Right atrium auricular region (tissue), 2 donors: ENCODE measurements around the gene RAI1. TPM values are rescaled to one million over a fixed set of nuclear protein-coding genes. Genes with fewer than 3 reads are reported as not detected.
A peak's percentile ranks its signal among the peaks of the same experiment; 100 is the strongest.

Source experiments
- DNase-seq: peaks from one replicate; pipeline ENCODE4 v3.0.0-alpha.2; 2019; ENCODE audit warnings: low spot score
- H3K27ac ChIP-seq, 2 donors: fragments of 200-600 bp; sonication (generic); 1 replicate in 1 of 2; 2 replicates in 1 of 2; pipeline ENCODE4 v1.5.1; 2016 to 2019
- H3K27me3 ChIP-seq, 2 donors: fragments of 200-600 bp; sonication (generic); one replicate each; pipeline versions ENCODE4 v1.5.1 to v1.6.0; 2017 to 2019
- H3K36me3 ChIP-seq: fragments of 200-600 bp; sonication (generic); one replicate; pipeline ENCODE4 v1.5.1; 2016
- H3K4me1 ChIP-seq, 2 donors: fragments of 200-600 bp; sonication (generic); one replicate each; pipeline versions ENCODE4 v1.5.1 to v1.6.0; 2017 to 2019
- H3K4me3 ChIP-seq, 2 donors: fragments of 200-600 bp; sonication (generic); 1 replicate in 1 of 2; 2 replicates in 1 of 2; pipeline ENCODE4 v1.5.1; 2017 to 2019; ENCODE audit warnings: mild to moderate bottlenecking in 1 of 2, moderate library complexity in 1 of 2
- H3K9me3 ChIP-seq, 2 donors: fragments of 200-600 bp; sonication (generic); one replicate each; pipeline ENCODE4 v1.5.1; 2019
- total RNA-seq, 2 donors: library from RNA; depleted of rRNA; stranded (reverse); fragments of >200 nt; gene quantifications; one replicate each; pipeline ENCODE4 v1.1.0, GENCODE V29; 2016
- TF ChIP-seq, protein P1 (sequence below), 2 donors: fragments of 200-600 bp; sonication (generic); IDR thresholded peaks; one replicate each; pipeline ENCODE4 v1.5.1; 2019; ENCODE audit warnings: antibody characterized with exemption in 2 of 2

RAI1 gene
- total RNA-seq, 2 donors from 2014 or later: 23.8 to 24.9 TPM

DNA sequence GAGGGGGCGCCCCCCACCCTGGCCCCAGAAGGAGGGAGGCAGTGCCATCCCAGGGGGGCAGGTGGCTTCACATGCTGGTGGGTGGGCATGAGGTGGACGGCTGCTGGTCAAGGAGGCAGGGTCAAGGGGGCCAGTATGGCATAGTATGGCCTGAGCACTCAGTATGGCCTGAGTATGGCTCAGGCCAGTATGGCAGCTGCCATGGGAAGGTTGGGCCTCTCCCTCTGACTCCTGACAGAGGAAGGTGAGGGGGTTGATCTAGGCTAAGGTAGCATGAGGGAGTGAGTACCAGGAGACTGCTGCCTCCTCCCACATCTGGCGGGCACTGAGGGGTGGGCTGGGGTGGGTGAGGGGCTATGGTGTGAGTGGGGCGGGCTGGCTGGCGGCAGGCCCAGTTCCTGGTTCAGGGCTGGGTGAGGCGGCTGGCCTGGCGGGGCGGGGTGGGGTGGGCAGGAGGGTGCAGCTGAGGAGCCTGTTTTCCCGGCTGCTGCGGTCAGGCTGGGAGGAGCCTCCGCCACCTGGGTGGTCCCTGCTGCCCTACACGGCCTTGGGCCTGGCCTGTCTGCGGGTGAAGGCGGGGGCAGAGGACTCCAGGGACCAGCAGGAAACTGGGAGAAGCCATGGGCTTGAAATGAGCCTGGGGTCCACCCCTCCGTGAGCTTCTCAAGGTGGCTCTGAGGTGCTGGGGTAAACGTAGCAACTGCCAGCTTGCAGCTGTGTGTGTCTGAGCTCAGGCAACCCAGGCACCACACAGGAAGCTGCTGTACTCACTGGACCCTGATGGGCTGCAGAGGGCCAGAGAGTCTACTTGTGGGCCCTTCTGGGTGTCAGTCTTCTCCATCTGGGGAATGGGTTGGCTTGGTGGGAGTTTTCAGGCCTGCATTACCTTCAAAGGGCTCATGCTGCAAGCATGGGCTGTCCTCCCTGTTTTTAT, 57.0 kb downstream of the RAI1 start:
- peaks cover 0 to 87% of the 10 kb centered on the region in 2 donors for H3K4me1 ChIP-seq
- H3K27ac ChIP-seq: peak overlapping the region; percentile 61 to 76
- DNase-seq: no peak
- TF ChIP-seq, protein P1, sequence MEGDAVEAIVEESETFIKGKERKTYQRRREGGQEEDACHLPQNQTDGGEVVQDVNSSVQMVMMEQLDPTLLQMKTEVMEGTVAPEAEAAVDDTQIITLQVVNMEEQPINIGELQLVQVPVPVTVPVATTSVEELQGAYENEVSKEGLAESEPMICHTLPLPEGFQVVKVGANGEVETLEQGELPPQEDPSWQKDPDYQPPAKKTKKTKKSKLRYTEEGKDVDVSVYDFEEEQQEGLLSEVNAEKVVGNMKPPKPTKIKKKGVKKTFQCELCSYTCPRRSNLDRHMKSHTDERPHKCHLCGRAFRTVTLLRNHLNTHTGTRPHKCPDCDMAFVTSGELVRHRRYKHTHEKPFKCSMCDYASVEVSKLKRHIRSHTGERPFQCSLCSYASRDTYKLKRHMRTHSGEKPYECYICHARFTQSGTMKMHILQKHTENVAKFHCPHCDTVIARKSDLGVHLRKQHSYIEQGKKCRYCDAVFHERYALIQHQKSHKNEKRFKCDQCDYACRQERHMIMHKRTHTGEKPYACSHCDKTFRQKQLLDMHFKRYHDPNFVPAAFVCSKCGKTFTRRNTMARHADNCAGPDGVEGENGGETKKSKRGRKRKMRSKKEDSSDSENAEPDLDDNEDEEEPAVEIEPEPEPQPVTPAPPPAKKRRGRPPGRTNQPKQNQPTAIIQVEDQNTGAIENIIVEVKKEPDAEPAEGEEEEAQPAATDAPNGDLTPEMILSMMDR (IDR thresholded peaks at IDR 0.05): no peak
- H3K4me3 ChIP-seq: no peak overlapping the region
- H3K36me3 ChIP-seq: no peaks in the 10 kb centered on the region
- H3K27me3 ChIP-seq: no peaks in the 10 kb centered on the region
- H3K9me3 ChIP-seq: no peaks in the 10 kb centered on the region

DNA sequence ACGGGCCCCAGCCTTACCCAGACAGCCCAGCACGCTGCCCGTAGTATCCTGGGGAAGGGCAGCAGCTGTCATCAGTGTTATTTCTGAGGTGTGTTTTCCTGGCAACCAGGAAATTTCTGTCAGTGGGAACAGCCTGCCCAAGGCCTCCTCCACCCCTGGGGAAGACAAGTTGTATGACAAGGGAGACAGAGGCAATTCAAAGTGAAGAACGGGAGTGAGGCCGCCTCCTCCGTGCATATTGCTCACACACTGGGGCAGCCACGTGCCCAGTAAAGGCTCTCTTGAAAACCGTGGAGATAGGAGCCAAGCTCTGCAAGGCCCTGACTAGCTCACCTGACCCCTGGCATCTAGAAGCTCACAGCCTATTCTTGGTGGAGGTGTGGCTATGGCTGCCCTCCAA, 57.6 kb downstream of the RAI1 start:
- TF ChIP-seq, protein P1 (IDR thresholded peaks at IDR 0.05): no peak

DNA sequence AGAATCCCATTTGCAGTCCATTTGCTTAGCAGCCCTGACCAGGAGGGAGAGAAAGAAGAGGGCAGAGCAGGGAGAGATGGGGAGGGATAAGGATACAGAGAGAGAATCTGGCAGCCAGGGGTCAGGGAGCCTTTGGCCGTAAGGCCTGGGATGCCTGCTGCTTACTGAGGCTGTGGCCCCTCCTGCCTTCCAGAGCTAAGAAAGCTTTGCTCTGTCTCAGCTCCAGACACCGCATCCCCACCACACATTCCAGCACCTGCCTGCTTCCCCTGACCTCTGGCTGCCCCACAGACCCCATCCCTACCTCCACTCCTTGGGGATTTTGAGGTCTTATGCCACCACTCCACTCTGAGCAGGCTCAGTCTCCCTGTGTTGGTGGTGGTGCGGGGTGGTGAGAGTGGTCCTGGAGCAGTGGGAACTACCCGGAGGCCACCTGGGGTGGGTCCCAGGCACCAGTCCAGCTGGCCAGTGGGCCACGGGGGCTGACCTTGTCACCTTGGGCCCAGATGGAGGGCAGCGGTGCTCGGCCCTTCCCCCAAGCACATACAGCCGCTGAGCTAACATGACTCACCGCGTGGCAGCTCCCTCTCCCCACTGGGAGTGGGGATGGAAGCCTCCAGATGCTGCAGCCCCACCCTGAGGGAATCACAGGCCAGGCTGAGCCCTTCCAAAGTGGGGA, 58.3 kb downstream of the RAI1 start:
- no peaks in the 10 kb centered on the region for H3K27me3 ChIP-seq
- H3K4me1 ChIP-seq: peaks cover 0 to 75% of the 10 kb centered on the region in 2 donors
- no peaks in the 10 kb centered on the region for H3K36me3 ChIP-seq
- H3K4me3 ChIP-seq: no peak overlapping the region
- TF ChIP-seq, protein P1 (IDR thresholded peaks at IDR 0.05): no peak
- H3K27ac ChIP-seq: peak overlapping the region; percentile 61 to 76
- no peaks in the 10 kb centered on the region for H3K9me3 ChIP-seq
- DNase-seq: no peak

More for the DNA sequence above, 57.6 kb downstream of the RAI1 start:
- H3K27me3 ChIP-seq: no peaks in the 10 kb centered on the region
- no peak overlapping the region for H3K4me3 ChIP-seq
- H3K36me3 ChIP-seq: no peaks in the 10 kb centered on the region
- H3K27ac ChIP-seq: peak overlapping the region; percentile 61 to 76
- DNase-seq: no peak
- H3K9me3 ChIP-seq: no peaks in the 10 kb centered on the region
- H3K4me1 ChIP-seq: peaks cover 0 to 80% of the 10 kb centered on the region in 2 donors

DNA sequence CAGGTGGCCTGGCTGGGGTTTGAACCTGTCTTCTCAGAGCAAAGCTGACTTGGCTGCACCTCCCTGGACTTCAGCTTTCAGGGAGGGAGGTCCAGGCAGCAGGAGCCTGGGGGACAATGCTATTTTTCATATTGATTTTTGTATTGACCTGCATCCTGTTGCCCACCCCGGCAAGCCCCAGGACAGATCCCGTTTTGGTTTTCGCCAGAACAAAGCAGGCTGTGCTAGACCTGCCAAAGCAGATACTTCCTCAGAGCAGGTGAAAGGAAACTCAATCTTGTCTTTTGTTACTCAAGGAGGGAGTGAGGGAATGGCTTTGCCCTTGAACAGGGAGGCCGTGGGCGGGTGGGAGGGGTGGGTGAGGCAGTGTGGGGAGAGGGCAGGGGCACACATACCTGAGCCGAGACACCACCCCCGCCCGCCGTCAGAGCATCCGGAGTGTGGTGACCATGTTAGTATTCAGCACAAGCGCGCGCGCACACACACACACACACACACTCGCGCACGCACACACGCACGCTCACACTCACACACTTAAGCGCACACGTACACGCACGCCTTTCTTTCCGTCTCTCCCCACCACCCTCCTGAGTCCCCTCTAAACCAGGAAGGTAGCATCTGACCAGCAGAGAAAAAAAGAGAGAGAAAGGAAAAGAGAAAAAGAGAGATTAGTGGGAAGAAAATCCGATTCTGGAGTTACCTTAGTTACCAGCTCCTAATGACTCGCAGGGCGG, 59.5 kb downstream of the RAI1 start:
- TF ChIP-seq, protein P1 (IDR thresholded peaks at IDR 0.05): no peak
- Histone ChIP-seq H3K4me1 (peaks cover 0 to 80% of the 10 kb centered on the region in 2 donors), H3K36me3 (no peaks in the 10 kb centered on the region), H3K27ac (peak overlapping the region in 1 of 2 donors; percentile 76), H3K27me3 (no peaks in the 10 kb centered on the region), H3K9me3 (no peaks in the 10 kb centered on the region), H3K4me3 (no peak overlapping the region)
- no peak for DNase-seq

DNA sequence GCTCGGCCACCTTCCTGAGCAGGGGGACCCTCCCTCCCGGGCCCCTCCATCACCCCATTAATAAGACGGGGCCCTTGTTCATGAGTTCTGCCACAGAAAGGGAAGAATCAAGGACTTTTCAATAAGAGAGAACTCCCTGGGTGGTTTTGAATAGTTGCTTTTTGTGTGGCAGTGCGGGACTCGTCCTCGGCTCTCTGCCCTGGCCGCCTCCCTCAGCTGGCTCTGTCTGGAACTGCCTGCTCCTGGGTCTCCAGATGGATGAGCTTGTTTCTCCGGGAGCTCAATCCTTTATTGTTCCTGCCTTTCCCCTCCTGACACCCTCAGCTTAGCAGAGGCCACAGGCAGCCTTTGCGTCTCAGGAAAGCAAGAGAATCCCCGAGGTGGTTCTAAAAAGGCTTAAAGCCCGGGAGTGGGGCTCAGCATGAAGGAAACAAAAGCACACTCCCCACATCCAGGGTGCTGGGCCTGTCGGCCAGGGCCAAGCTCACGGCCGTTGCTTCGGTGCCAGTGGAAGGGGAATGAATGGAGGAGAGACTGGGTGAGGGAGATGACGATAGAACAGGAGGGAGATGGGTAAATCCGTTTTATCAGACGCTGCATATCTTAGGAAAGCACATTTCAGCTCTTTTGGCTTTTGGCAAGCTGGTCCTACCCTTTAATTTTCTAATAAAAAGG, 60.2 kb downstream of the RAI1 start:
- Histone ChIP-seq H3K27ac (peak overlapping the region in 1 of 2 donors; percentile 76), H3K36me3 (no peaks in the 10 kb centered on the region), H3K4me1 (peaks cover 0 to 75% of the 10 kb centered on the region in 2 donors), H3K9me3 (no peaks in the 10 kb centered on the region), H3K4me3 (no peak overlapping the region), H3K27me3 (no peaks in the 10 kb centered on the region)
- TF ChIP-seq, protein P1 (IDR thresholded peaks at IDR 0.05): no peak
- DNase-seq: no peak
